ENCODE data around the gene TSHZ2. TPM values are rescaled to one million over a fixed set of nuclear protein-coding genes. Genes with fewer than 3 reads are reported as not detected.

TSHZ2 gene
- total RNA-seq, 2 donors from 2014 or later: 3.3 to 6.2 TPM

DNA sequence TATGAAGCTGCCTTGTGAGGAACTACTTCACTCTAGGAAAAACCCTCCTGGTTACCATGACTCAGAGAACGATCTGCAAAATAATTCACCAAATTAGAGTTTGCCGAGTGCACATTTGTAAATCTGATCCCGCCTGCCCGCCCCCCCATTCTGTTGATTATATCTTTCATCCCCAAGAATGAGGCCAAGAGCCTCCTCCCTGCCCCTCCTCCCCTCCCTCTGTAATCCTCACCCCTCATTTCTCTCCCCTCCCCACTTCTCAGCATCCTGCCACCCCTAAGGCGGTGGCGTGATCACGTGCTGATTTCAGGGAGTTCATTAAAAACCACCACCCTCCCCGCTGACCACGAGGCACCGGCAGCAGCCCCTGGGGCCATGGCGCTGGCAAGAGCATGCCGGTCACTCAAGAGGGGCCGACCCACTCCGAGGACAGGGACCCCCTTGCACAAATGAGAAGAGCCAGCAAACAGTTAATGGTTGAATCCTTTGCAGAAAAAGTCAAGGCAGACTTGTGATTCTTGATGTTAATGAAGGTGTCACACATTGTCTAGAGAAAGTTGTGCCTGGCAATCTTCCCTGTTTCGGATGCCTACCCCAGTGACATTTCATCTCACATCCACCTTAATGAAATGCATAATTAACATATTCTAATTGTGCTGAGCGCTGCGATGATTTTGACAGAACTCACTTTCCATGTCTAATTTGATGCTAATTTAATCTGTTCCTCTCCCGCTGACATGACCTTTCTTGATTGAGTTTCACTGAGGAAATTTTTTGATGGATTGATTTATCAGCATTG, 373.6 kb downstream of the TSHZ2 start:
- no peaks in the 10 kb centered on the region for H3K36me3 ChIP-seq
- H3K9me3 ChIP-seq: peaks cover 0 to 4% of the 10 kb centered on the region in 2 donors
- no peaks in the 10 kb centered on the region for H3K27me3 ChIP-seq
- DNase-seq (ENCODE audit: low spot score): no peak
- H3K27ac ChIP-seq: no peak overlapping the region
- no peak overlapping the region for H3K4me3 ChIP-seq
- TF ChIP-seq, protein P1, sequence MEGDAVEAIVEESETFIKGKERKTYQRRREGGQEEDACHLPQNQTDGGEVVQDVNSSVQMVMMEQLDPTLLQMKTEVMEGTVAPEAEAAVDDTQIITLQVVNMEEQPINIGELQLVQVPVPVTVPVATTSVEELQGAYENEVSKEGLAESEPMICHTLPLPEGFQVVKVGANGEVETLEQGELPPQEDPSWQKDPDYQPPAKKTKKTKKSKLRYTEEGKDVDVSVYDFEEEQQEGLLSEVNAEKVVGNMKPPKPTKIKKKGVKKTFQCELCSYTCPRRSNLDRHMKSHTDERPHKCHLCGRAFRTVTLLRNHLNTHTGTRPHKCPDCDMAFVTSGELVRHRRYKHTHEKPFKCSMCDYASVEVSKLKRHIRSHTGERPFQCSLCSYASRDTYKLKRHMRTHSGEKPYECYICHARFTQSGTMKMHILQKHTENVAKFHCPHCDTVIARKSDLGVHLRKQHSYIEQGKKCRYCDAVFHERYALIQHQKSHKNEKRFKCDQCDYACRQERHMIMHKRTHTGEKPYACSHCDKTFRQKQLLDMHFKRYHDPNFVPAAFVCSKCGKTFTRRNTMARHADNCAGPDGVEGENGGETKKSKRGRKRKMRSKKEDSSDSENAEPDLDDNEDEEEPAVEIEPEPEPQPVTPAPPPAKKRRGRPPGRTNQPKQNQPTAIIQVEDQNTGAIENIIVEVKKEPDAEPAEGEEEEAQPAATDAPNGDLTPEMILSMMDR (IDR thresholded peaks at IDR 0.05): no peak
- H3K4me1 ChIP-seq: no peaks in the 10 kb centered on the region

GRCh38 chr20:53346335-53346648, 374.1 kb downstream of the TSHZ2 start:
- no peak for DNase-seq (ENCODE audit: low spot score)
- TF ChIP-seq, protein P1 (IDR thresholded peaks at IDR 0.05): no peak
- H3K36me3 ChIP-seq: no peaks in the 10 kb centered on the region
- H3K27ac ChIP-seq: no peak overlapping the region
- no peaks in the 10 kb centered on the region for H3K4me1 ChIP-seq
- no peaks in the 10 kb centered on the region for H3K27me3 ChIP-seq
- peaks cover 0 to 4% of the 10 kb centered on the region in 2 donors for H3K9me3 ChIP-seq
- no peak overlapping the region for H3K4me3 ChIP-seq

DNA sequence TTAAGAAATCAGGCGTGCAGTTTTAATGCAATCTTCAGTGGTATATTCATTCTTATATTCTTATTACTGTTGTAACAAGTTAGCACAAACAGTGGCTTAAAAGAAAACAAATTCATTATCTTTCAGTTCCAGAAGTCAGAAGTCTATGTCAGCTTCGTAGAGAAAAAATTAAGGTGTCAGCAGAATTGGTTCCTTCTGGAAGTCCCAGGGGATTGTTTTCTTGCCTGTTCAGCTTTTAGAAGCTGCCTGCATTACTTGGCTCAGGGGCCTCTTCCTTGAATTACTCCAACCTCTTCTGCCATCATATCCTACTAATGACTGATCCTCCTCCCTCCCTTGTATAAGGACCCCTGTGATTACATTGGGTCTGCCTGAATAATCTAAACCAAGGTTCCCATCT, 377.6 kb downstream of the TSHZ2 start:
- no peaks in the 10 kb centered on the region for H3K36me3 ChIP-seq
- no peak overlapping the region for H3K4me3 ChIP-seq

DNA sequence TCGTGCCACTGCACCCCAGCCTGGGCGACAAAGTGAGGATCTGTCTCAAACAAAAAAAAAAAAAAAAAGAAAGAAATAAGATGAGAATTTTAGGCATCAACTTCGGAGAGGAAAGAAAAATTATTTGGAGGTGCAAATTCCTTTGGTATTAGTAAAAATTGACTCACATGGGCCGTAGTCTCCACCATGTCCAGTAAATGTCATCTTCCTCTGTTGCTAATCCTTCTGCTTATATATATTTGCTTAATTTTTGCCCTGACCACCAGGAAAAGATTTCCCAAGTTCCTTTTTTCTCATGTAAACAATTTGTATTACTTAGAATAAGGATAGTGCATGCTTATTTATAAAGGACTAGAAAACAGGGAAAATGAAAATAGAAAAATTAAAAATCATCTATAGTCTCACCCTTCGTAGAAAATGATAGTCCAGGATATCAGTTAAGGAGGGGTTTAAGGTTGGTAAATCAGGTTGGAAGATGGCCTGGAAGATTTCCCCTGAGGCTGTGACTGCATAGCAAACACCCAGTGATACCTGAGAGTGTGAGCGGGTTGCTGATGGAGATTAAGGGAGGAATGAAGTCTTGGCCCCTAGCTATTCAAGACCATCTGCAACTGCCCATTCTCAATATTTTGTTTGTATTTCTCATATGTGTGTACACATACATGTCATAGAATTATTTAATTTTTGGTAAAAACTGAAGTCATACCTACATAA, 380.7 kb downstream of the TSHZ2 start:
- Histone ChIP-seq H3K27me3 (no peaks in the 10 kb centered on the region), H3K27ac (no peak overlapping the region), H3K36me3 (no peaks in the 10 kb centered on the region), H3K4me3 (no peak overlapping the region), H3K9me3 (peaks cover 0 to 29% of the 10 kb centered on the region in 2 donors), H3K4me1 (no peaks in the 10 kb centered on the region)
- no peak for DNase-seq (ENCODE audit: low spot score)
- TF ChIP-seq, protein P1 (IDR thresholded peaks at IDR 0.05): no peak

More for the DNA sequence above, 377.6 kb downstream of the TSHZ2 start:
- Histone ChIP-seq H3K4me1 (no peaks in the 10 kb centered on the region), H3K27ac (no peak overlapping the region), H3K9me3 (peaks cover 0 to 12% of the 10 kb centered on the region in 2 donors), H3K27me3 (no peaks in the 10 kb centered on the region)
- TF ChIP-seq, protein P1 (IDR thresholded peaks at IDR 0.05): no peak
- no peak for DNase-seq (ENCODE audit: low spot score)

GRCh38 chr20:53354314-53354713, 382.2 kb downstream of the TSHZ2 start:
- no peak for DNase-seq (ENCODE audit: low spot score)
- no peaks in the 10 kb centered on the region for H3K36me3 ChIP-seq
- peaks cover 0 to 29% of the 10 kb centered on the region in 2 donors for H3K9me3 ChIP-seq
- TF ChIP-seq, protein P1 (IDR thresholded peaks at IDR 0.05): no peak
- H3K4me1 ChIP-seq: no peaks in the 10 kb centered on the region
- no peak overlapping the region for H3K4me3 ChIP-seq
- no peak overlapping the region for H3K27ac ChIP-seq
- no peaks in the 10 kb centered on the region for H3K27me3 ChIP-seq
